Breast epithelium (tissue), 3 donors: Measurements from ENCODE around the gene CFLAR.

Experiments
- POLR2A ChIP-seq: fragments of 450-650 bp; IDR thresholded peaks from one replicate; pipeline ENCODE4 v1.6.1; 2016; ENCODE audit warnings: antibody characterized with exemption, mild to moderate bottlenecking, moderate library complexity
- TF ChIP-seq, protein P1 (sequence below), 3 donors: fragments of 450-650 bp; IDR thresholded peaks; one replicate each; pipeline ENCODE4 v1.5.1; 2016 to 2017; ENCODE audit warnings: antibody characterized with exemption in 3 of 3, mild to moderate bottlenecking in 3 of 3, moderate library complexity in 3 of 3

GRCh38 chr2:201154615-201155399 is 38.8 kb downstream of the CFLAR start:
- TF ChIP-seq, protein P1, sequence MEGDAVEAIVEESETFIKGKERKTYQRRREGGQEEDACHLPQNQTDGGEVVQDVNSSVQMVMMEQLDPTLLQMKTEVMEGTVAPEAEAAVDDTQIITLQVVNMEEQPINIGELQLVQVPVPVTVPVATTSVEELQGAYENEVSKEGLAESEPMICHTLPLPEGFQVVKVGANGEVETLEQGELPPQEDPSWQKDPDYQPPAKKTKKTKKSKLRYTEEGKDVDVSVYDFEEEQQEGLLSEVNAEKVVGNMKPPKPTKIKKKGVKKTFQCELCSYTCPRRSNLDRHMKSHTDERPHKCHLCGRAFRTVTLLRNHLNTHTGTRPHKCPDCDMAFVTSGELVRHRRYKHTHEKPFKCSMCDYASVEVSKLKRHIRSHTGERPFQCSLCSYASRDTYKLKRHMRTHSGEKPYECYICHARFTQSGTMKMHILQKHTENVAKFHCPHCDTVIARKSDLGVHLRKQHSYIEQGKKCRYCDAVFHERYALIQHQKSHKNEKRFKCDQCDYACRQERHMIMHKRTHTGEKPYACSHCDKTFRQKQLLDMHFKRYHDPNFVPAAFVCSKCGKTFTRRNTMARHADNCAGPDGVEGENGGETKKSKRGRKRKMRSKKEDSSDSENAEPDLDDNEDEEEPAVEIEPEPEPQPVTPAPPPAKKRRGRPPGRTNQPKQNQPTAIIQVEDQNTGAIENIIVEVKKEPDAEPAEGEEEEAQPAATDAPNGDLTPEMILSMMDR (IDR thresholded peaks at IDR 0.05) = no peak
- no peak for TF ChIP-seq POLR2A
